ENCODE data around the gene EIF6.

DNA sequence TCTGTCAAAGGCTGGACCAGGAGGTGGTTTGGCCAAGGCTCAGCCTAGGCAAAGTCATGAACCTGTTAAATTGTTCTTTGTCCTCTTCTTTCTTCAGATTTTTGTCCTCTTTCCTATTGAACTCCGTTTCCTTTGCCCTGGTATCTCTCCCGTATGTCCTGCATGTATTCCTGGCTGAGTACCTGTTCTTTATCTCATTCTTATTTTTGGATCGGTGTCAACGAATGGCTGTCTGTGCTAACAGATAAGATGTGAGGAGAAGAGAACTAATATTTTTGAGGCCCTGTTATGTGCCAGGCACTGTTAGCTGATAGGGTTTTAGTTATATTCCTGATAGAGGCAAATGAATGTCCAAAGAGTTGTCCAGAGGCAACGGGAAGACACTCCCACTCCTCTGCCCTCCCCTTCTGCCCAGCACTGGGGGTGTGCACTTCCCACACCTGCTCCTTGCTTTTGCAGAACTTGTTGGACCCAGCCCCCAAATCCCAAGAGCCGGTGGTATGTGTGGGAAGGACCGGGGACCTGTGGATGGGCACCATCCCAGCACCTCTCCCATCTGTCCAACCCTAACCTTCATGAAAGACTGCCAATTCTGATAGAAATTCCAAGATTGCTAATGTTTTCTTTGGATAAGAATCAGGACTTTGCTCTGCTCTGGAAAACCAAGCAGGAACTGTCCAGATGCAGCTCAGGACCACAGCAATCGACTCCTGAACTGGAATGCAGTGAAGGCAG, 27.2 kb downstream of the EIF6 start:
- TF ChIP-seq, protein P1, sequence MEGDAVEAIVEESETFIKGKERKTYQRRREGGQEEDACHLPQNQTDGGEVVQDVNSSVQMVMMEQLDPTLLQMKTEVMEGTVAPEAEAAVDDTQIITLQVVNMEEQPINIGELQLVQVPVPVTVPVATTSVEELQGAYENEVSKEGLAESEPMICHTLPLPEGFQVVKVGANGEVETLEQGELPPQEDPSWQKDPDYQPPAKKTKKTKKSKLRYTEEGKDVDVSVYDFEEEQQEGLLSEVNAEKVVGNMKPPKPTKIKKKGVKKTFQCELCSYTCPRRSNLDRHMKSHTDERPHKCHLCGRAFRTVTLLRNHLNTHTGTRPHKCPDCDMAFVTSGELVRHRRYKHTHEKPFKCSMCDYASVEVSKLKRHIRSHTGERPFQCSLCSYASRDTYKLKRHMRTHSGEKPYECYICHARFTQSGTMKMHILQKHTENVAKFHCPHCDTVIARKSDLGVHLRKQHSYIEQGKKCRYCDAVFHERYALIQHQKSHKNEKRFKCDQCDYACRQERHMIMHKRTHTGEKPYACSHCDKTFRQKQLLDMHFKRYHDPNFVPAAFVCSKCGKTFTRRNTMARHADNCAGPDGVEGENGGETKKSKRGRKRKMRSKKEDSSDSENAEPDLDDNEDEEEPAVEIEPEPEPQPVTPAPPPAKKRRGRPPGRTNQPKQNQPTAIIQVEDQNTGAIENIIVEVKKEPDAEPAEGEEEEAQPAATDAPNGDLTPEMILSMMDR (conservative IDR thresholded peaks at IDR 0.05; ENCODE audit: low read depth in 2 of 2), result no peak
- TF ChIP-seq EZH2phosphoT487 (IDR thresholded peaks at IDR 0.05; ENCODE audit: unreplicated experiment) (no peak), POLR2AphosphoS5 (IDR thresholded peaks at IDR 0.05; ENCODE audit: low read depth) (no peak), EZH2 (IDR thresholded peaks at IDR 0.05; ENCODE audit: low read depth, unreplicated experiment) (no peak), CREB1 (CRISPR knock-in tag; IDR thresholded peaks at IDR 0.05; ENCODE audit: low read depth) (no peak), NANOG (IDR thresholded peaks at IDR 0.05; ENCODE audit: borderline replicate concordance) (no peak), JUNB (IDR thresholded peaks at IDR 0.05; ENCODE audit: unreplicated experiment) (no peak), ZNF331 (CRISPR knock-in tag; IDR thresholded peaks at IDR 0.05; ENCODE audit: low read depth) (no peak), ZNF114 (CRISPR knock-in tag; IDR thresholded peaks at IDR 0.05) (no peak), STAT1 (IDR thresholded peaks at IDR 0.05; ENCODE audit: unreplicated experiment) (no peak)
- TF ChIP-seq, protein P2, sequence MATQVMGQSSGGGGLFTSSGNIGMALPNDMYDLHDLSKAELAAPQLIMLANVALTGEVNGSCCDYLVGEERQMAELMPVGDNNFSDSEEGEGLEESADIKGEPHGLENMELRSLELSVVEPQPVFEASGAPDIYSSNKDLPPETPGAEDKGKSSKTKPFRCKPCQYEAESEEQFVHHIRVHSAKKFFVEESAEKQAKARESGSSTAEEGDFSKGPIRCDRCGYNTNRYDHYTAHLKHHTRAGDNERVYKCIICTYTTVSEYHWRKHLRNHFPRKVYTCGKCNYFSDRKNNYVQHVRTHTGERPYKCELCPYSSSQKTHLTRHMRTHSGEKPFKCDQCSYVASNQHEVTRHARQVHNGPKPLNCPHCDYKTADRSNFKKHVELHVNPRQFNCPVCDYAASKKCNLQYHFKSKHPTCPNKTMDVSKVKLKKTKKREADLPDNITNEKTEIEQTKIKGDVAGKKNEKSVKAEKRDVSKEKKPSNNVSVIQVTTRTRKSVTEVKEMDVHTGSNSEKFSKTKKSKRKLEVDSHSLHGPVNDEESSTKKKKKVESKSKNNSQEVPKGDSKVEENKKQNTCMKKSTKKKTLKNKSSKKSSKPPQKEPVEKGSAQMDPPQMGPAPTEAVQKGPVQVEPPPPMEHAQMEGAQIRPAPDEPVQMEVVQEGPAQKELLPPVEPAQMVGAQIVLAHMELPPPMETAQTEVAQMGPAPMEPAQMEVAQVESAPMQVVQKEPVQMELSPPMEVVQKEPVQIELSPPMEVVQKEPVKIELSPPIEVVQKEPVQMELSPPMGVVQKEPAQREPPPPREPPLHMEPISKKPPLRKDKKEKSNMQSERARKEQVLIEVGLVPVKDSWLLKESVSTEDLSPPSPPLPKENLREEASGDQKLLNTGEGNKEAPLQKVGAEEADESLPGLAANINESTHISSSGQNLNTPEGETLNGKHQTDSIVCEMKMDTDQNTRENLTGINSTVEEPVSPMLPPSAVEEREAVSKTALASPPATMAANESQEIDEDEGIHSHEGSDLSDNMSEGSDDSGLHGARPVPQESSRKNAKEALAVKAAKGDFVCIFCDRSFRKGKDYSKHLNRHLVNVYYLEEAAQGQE (IDR thresholded peaks at IDR 0.05; ENCODE audit: unreplicated experiment), result no peak
- TF ChIP-seq, protein P3, sequence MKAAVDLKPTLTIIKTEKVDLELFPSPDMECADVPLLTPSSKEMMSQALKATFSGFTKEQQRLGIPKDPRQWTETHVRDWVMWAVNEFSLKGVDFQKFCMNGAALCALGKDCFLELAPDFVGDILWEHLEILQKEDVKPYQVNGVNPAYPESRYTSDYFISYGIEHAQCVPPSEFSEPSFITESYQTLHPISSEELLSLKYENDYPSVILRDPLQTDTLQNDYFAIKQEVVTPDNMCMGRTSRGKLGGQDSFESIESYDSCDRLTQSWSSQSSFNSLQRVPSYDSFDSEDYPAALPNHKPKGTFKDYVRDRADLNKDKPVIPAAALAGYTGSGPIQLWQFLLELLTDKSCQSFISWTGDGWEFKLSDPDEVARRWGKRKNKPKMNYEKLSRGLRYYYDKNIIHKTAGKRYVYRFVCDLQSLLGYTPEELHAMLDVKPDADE (IDR thresholded peaks at IDR 0.05), result no peak
- TF ChIP-seq, protein P4, sequence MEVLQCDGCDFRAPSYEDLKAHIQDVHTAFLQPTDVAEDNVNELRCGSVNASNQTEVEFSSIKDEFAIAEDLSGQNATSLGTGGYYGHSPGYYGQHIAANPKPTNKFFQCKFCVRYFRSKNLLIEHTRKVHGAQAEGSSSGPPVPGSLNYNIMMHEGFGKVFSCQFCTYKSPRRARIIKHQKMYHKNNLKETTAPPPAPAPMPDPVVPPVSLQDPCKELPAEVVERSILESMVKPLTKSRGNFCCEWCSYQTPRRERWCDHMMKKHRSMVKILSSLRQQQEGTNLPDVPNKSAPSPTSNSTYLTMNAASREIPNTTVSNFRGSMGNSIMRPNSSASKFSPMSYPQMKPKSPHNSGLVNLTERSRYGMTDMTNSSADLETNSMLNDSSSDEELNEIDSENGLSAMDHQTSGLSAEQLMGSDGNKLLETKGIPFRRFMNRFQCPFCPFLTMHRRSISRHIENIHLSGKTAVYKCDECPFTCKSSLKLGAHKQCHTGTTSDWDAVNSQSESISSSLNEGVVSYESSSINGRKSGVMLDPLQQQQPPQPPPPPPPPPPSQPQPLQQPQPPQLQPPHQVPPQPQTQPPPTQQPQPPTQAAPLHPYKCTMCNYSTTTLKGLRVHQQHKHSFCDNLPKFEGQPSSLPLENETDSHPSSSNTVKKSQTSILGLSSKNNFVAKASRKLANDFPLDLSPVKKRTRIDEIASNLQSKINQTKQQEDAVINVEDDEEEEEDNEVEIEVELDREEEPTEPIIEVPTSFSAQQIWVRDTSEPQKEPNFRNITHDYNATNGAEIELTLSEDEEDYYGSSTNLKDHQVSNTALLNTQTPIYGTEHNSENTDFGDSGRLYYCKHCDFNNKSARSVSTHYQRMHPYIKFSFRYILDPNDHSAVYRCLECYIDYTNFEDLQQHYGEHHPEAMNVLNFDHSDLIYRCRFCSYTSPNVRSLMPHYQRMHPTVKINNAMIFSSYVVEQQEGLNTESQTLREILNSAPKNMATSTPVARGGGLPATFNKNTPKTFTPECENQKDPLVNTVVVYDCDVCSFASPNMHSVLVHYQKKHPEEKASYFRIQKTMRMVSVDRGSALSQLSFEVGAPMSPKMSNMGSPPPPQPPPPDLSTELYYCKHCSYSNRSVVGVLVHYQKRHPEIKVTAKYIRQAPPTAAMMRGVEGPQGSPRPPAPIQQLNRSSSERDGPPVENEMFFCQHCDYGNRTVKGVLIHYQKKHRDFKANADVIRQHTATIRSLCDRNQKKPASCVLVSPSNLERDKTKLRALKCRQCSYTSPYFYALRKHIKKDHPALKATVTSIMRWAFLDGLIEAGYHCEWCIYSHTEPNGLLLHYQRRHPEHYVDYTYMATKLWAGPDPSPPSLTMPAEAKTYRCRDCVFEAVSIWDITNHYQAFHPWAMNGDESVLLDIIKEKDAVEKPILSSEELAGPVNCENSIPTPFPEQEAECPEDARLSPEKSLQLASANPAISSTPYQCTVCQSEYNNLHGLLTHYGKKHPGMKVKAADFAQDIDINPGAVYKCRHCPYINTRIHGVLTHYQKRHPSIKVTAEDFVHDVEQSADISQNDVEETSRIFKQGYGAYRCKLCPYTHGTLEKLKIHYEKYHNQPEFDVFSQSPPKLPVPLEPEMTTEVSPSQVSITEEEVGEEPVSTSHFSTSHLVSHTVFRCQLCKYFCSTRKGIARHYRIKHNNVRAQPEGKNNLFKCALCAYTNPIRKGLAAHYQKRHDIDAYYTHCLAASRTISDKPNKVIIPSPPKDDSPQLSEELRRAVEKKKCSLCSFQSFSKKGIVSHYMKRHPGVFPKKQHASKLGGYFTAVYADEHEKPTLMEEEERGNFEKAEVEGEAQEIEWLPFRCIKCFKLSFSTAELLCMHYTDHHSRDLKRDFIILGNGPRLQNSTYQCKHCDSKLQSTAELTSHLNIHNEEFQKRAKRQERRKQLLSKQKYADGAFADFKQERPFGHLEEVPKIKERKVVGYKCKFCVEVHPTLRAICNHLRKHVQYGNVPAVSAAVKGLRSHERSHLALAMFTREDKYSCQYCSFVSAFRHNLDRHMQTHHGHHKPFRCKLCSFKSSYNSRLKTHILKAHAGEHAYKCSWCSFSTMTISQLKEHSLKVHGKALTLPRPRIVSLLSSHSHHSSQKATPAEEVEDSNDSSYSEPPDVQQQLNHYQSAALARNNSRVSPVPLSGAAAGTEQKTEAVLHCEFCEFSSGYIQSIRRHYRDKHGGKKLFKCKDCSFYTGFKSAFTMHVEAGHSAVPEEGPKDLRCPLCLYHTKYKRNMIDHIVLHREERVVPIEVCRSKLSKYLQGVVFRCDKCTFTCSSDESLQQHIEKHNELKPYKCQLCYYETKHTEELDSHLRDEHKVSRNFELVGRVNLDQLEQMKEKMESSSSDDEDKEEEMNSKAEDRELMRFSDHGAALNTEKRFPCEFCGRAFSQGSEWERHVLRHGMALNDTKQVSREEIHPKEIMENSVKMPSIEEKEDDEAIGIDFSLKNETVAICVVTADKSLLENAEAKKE (CRISPR knock-in tag; IDR thresholded peaks at IDR 0.05), result no peak
